H1 (cell line): Measurements from ENCODE around the gene SMIM10.

ENCODE experiments used
- ATF3 ChIP-seq: IDR thresholded peaks from 2 replicates; pipeline ENCODE4 v1.6.1; 2011; ENCODE audit warnings: low read depth, mild to moderate bottlenecking, low read length; ENCODE audit not compliant: insufficient read depth
- CTCF ChIP-seq, 3 experiments: IDR thresholded peaks; 1 replicate in 2 of 3; 2 replicates in 1 of 3; pipeline versions ENCODE4 v1.5.1 to v1.6.1; 2011; ENCODE audit warnings: low read length in 3 of 3, mild to moderate bottlenecking in 3 of 3, inconsistent platforms in 2 of 3, low read depth in 1 of 3, moderate library complexity in 1 of 3; ENCODE audit not compliant: insufficient read depth in 1 of 3; ENCODE audit errors: control extremely low read depth in 1 of 3
- MAX ChIP-seq: IDR thresholded peaks from 2 replicates; pipeline ENCODE4 v1.6.1; 2012; ENCODE audit warnings: inconsistent platforms
- NRF1 ChIP-seq: IDR thresholded peaks from 2 replicates; pipeline ENCODE4 v1.6.1; 2011; ENCODE audit warnings: mild to moderate bottlenecking, low read depth, low read length, improper control_type of control experiment
- POLR2AphosphoS5 ChIP-seq: IDR thresholded peaks from 2 replicates; pipeline ENCODE4 v1.6.1; 2011; ENCODE audit warnings: low read depth, low read length
- SP1 ChIP-seq: IDR thresholded peaks from 2 replicates; pipeline ENCODE4 v1.6.1; 2011; ENCODE audit warnings: low read depth, low read length
- TCF12 ChIP-seq: IDR thresholded peaks from 2 replicates; pipeline ENCODE4 v1.6.1; 2011; ENCODE audit warnings: low read depth, mild to moderate bottlenecking, low read length
- ZNF274 ChIP-seq: IDR thresholded peaks from 2 replicates; pipeline ENCODE4 v1.7.0; 2012; ENCODE audit warnings: low read length, borderline replicate concordance; ENCODE audit errors: extremely low read depth

GRCh38 chrX:134963041-134963440 lies 27.8 kb upstream of the SMIM10 start:
- no peak for TF ChIP-seq MAX
- no peak for TF ChIP-seq TCF12
- TF ChIP-seq CTCF (IDR thresholded peaks at IDR 0.05; ENCODE audit: control extremely low read depth in 1 of 3, insufficient read depth in 1 of 3, low read depth in 1 of 3, low read length in 3 of 3): no peak
- TF ChIP-seq POLR2AphosphoS5: no peak
- no peak for TF ChIP-seq SP1
- no peak for TF ChIP-seq ZNF274
- TF ChIP-seq NRF1: no peak
- no peak for TF ChIP-seq ATF3
